PC-9 (cell line): ENCODE data around the gene LTO1. TPM values are rescaled to one million over a fixed set of nuclear protein-coding genes. Genes with fewer than 3 reads are reported as not detected.
A peak's percentile ranks its signal among the peaks of the same experiment; 100 is the strongest.

Experiments
- BruUV-seq: library from RNA; stranded (reverse); fragments of 400-500 nt; replicated peaks from 2 replicates; lab custom pipeline; 2021; lab: Mats Ljungman, UMichigan
- CTCF ChIA-PET: fragments of 300-600 bp; sonication (Branson Sonifier 250); formaldehyde crosslinking; loops from one replicate; lab custom pipeline; 2022; ENCODE audit warnings: antibody characterized with exemption; lab: Charles Lee
- POLR2A ChIA-PET: fragments of 300-600 bp; sonication (Branson Sonifier 250); formaldehyde crosslinking; loops from one replicate; lab custom pipeline; 2022; ENCODE audit warnings: antibody characterized with exemption; ENCODE audit not compliant: unreplicated experiment; lab: Charles Lee
- DNase-seq, 2 experiments: peaks; one replicate each; pipeline versions ENCODE4 v3.0.0 to v3.0.0-alpha.2; 2015 to 2022; ENCODE audit warnings: mixed read lengths in 1 of 2
- H2AFZ ChIP-seq: fragments of 200-600 bp; sonication (generic); 2 replicates; pipeline ENCODE4 v1.8.1; 2017; ENCODE audit warnings: antibody characterized with exemption
- H3F3A ChIP-seq: fragments of 200-600 bp; sonication (generic); 2 replicates; pipeline ENCODE4 v1.8.1; 2017; ENCODE audit warnings: antibody characterized with exemption, mild to moderate bottlenecking, low read depth; ENCODE audit not compliant: insufficient read depth
- H3K27ac ChIP-seq: fragments of 200-600 bp; sonication (generic); 2 replicates; pipeline ENCODE4 v1.6.1; 2016; ENCODE audit warnings: mixed run types
- H3K27me3 ChIP-seq: fragments of 200-600 bp; sonication (generic); 2 replicates; pipeline ENCODE4 v1.6.1; 2016; ENCODE audit warnings: low read depth, mixed run types; ENCODE audit not compliant: insufficient read depth
- H3K36me3 ChIP-seq: fragments of 200-600 bp; sonication (generic); 2 replicates; pipeline ENCODE4 v1.6.1; 2016; ENCODE audit warnings: low read depth, mixed run types
- H3K4me1 ChIP-seq: fragments of 200-600 bp; sonication (generic); replicated peaks from 2 replicates; pipeline ENCODE4 v1.6.1; 2016; ENCODE audit warnings: mixed run types; ENCODE audit not compliant: insufficient read depth
- H3K4me2 ChIP-seq: fragments of 200-600 bp; sonication (generic); 2 replicates; pipeline ENCODE4 v1.6.1; 2017; ENCODE audit warnings: mixed run types
- H3K4me3 ChIP-seq: fragments of 200-600 bp; sonication (generic); 2 replicates; pipeline ENCODE4 v1.6.1; 2016; ENCODE audit warnings: mixed run types
- H3K79me2 ChIP-seq: fragments of 200-600 bp; sonication (generic); 2 replicates; pipeline ENCODE4 v1.6.1; 2017; ENCODE audit warnings: low read depth, mixed run types
- H3K9me2 ChIP-seq: fragments of 200-600 bp; sonication (generic); 2 replicates; pipeline ENCODE4 v1.8.1; 2017; ENCODE audit warnings: mild to moderate bottlenecking; ENCODE audit not compliant: insufficient read depth
- H3K9me3 ChIP-seq: fragments of 200-600 bp; sonication (generic); 2 replicates; pipeline ENCODE4 v1.8.1; 2016; ENCODE audit warnings: low read depth; ENCODE audit not compliant: insufficient read depth
- H4K20me1 ChIP-seq: fragments of 200-600 bp; sonication (generic); 2 replicates; pipeline ENCODE4 v1.8.1; 2017; ENCODE audit not compliant: insufficient read depth
- CTCF ChIP-seq: fragments of 200-600 bp; sonication (generic); conservative IDR thresholded peaks from 2 replicates; pipeline ENCODE4 v1.6.1; 2017; ENCODE audit warnings: mixed run types, antibody characterized with exemption, mild to moderate bottlenecking, moderate library complexity
- EZH2 ChIP-seq: fragments of 200-600 bp; sonication (generic); IDR thresholded peaks from 2 replicates; pipeline ENCODE4 v1.8.0; 2017; ENCODE audit warnings: antibody characterized with exemption, low read depth
- intact Hi-C: fragments of 100-400 bp; cut with micrococcal nuclease; formaldehyde crosslinking; loops from one replicate; pipeline ENCODE4 v1.10.0; 2022; ENCODE audit not compliant: unreplicated experiment
- total RNA-seq: library from RNA; stranded (reverse); gene quantifications from 2 replicates; pipeline ENCODE4 v1.2.3, GENCODE V29; 2021

Gene LTO1
- total RNA-seq, 1 experiment from 2014 or later: 41.1 TPM

DNA sequence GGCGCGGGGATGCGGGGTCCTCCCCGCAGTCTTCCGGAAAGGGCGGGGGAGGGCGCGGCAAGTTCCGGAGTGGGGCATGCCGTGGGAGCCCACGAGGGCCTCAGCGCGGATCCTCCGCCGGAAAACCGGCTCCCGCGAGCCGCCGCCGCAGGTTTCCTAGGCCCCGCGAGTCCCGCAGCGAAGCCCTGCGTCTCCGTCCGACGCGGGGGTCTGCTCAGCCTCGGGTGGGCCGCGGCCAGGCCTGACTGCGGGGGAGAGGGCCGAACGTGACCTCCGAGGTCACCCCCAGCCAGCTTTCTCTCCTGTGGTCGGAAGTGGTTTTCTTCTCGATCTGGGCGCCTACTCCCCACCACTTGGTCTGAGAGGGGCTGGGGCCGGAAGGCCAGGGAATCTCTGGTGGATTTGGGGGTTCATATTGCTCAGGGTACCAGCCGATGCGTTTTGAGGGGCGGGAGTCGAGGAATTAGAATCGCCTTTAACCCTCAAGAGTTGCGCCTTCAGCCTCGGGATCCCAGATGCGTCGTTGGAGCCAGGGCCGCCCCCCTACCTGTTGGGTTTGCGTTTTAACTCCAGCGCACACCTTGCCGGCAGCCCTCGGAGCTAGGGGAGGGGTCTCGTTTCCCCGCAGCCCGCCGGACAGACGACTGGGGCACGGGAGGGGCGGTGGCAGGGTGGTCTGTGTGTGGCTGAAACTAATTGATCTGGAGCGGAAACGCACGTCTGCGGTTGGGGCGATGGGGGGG is 37.8 kb downstream of the LTO1 start:
- Histone ChIP-seq H3K4me3 (peak overlapping the region; percentile 99), H3K36me3 (no peaks in the 10 kb centered on the region), H3K9me3 (no peaks in the 10 kb centered on the region), H2AFZ (peak overlapping the region; percentile 72), H3K27ac (peak overlapping the region; percentile 93), H3K79me2 (peaks cover 36% of the 10 kb centered on the region), H3K4me2 (peak overlapping the region; percentile 86), H3K27me3 (no peaks in the 10 kb centered on the region), H3K4me1 (peaks cover 22% of the 10 kb centered on the region; the same call in 1 of the 2 replicates), H3K9me2 (no peaks in the 10 kb centered on the region), H3F3A (peaks cover 32% of the 10 kb centered on the region), H4K20me1 (no peaks in the 10 kb centered on the region)
- ChIA-PET CTCF (interaction anchor here (0.6 kb wide), 1 partner anchor 200 kb away, joined by 3 read pairs; no protein-coding TSS in a partner anchor), POLR2A (interaction anchor here (0.6 to 0.8 kb wide), 3 partner anchors 62 to 1815 kb away, joined by 3 to 28 read pairs (median 8); no protein-coding TSS in a partner anchor)
- BruUV-seq: TSS peak; percentile 30
- DNase-seq: peak in 1 of 2 experiments; percentile 35
- intact Hi-C loops: loop anchor here (5.0 kb wide), 1 partner anchor 95 kb away; no protein-coding TSS in a partner anchor
- TF ChIP-seq CTCF (no peak), EZH2 (no peak)

DNA sequence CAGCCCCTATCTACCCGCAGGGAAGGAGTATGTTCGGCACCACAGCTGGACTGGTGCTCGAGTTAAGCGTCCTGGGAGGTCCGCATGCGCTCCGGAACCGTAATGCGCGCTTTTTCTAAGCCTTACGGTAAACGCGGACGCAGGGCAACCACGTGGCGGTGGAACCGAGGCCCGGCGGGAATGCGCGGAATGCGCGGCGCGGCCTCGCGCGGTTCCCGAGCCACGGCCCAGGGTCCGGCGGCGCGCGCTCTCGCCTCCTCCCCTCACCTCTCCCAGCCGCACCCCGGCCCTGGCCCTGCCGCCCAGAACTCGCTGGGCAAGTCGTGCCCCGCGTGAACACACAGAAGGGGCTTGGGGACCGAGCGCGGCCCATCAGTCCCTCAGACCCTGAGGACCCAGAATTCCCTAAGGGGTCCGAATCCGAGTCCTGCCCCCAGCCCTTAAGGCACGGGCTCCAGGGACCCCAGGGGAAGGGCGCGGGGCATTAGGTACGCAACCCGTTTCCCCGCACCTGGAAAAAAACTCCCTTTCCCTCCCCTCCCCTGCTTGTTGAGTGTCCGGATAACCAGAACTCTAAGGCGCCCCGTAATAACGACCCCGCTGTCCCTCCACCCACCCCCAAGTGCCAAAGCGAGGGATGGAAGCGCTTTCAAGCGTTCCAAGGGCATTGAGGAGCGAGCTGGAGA is 38.5 kb downstream of the LTO1 start:
- H3K27ac ChIP-seq: peak overlapping the region; percentile 93
- no peaks in the 10 kb centered on the region for H3K9me2 ChIP-seq
- no TSS peak for BruUV-seq
- H3F3A ChIP-seq: peaks cover 32% of the 10 kb centered on the region
- peaks cover 22% of the 10 kb centered on the region; the same call in 1 of the 2 replicates for H3K4me1 ChIP-seq
- H3K36me3 ChIP-seq: no peaks in the 10 kb centered on the region
- H4K20me1 ChIP-seq: no peaks in the 10 kb centered on the region
- no peak for TF ChIP-seq CTCF
- TF ChIP-seq EZH2: no peak
- ChIA-PET POLR2A (interaction anchor here (0.6 to 0.7 kb wide), 2 partner anchors 61 to 366 kb away, joined by 3 to 28 read pairs; no protein-coding TSS in a partner anchor), CTCF (interaction anchor here (0.6 to 1.0 kb wide), 3 partner anchors 119 to 171 kb away, joined by 3 to 4 read pairs (median 3); no protein-coding TSS in a partner anchor)
- H3K4me3 ChIP-seq: peak overlapping the region; percentile 99
- H2AFZ ChIP-seq: peak overlapping the region; percentile 81
- peak; percentile 73 to 94 for DNase-seq
- peaks cover 29% of the 10 kb centered on the region for H3K79me2 ChIP-seq
- H3K27me3 ChIP-seq: no peaks in the 10 kb centered on the region
- H3K4me2 ChIP-seq: peak overlapping the region; percentile 86
- intact Hi-C loops: loop anchor here (5.0 kb wide), 1 partner anchor 94 kb away; no protein-coding TSS in a partner anchor
- no peaks in the 10 kb centered on the region for H3K9me3 ChIP-seq
